H9 (cell line): ENCODE measurements around the gene URI1. TPM values are rescaled to one million over a fixed set of nuclear protein-coding genes. Genes with fewer than 3 reads are reported as not detected.

Experiments used
- DNase-seq: peaks from one replicate; pipeline ENCODE4 v3.0.0-alpha.2; 2017
- H2AFZ ChIP-seq: one replicate; pipeline ENCODE4 v1.6.1; 2013; ENCODE audit warnings: mild to moderate bottlenecking, low read length, control low read depth, moderate library complexity
- H2AK5ac ChIP-seq: 2 replicates; pipeline ENCODE4 v1.6.1; 2013; ENCODE audit warnings: low read length, control low read depth, mixed read lengths; ENCODE audit not compliant: insufficient read length
- H2BK120ac ChIP-seq: one replicate; pipeline ENCODE4 v1.6.1; 2013; ENCODE audit warnings: low read depth, mild to moderate bottlenecking, low read length, control low read depth, inconsistent platforms; ENCODE audit not compliant: poor library complexity, severe bottlenecking
- H2BK12ac ChIP-seq: 2 replicates; pipeline ENCODE4 v1.6.1; 2013; ENCODE audit warnings: low read length, control low read depth, mixed read lengths, low read depth; ENCODE audit not compliant: insufficient read length
- H2BK15ac ChIP-seq: 2 replicates; pipeline ENCODE4 v1.6.1; 2013; ENCODE audit warnings: low read depth, low read length, control low read depth
- H2BK20ac ChIP-seq: one replicate; pipeline ENCODE4 v1.6.1; 2013; ENCODE audit warnings: low read depth, mild to moderate bottlenecking, low read length, control low read depth, inconsistent platforms; ENCODE audit not compliant: poor library complexity, severe bottlenecking
- H2BK5ac ChIP-seq: 2 replicates; pipeline ENCODE4 v1.6.1; 2013; ENCODE audit warnings: low read length, control low read depth, mixed read lengths; ENCODE audit not compliant: insufficient read length
- H3K14ac ChIP-seq: 2 replicates; pipeline ENCODE4 v1.6.1; 2013; ENCODE audit warnings: low read length, control low read depth; ENCODE audit not compliant: insufficient read depth
- H3K18ac ChIP-seq: 2 replicates; pipeline ENCODE4 v1.6.1; 2013; ENCODE audit warnings: low read depth, mild to moderate bottlenecking, mixed read lengths, low read length, control low read depth; ENCODE audit not compliant: insufficient read length
- H3K23ac ChIP-seq: 2 replicates; pipeline ENCODE4 v1.6.1; 2013; ENCODE audit warnings: low read length, control low read depth, mixed read lengths, low read depth; ENCODE audit not compliant: insufficient read length
- H3K23me2 ChIP-seq: 2 replicates; pipeline ENCODE4 v1.6.1; 2013; ENCODE audit warnings: low read depth, mild to moderate bottlenecking, mixed read lengths, low read length, control low read depth; ENCODE audit not compliant: insufficient read length, poor library complexity, severe bottlenecking
- H3K27ac ChIP-seq: 2 replicates; pipeline ENCODE4 v1.5.1; 2013; ENCODE audit warnings: low read length, control low read depth, mixed read lengths, low read depth; ENCODE audit not compliant: insufficient read length
- H3K27me3 ChIP-seq: 2 replicates; pipeline ENCODE4 v1.6.1; 2013; ENCODE audit warnings: low read length, control low read depth, inconsistent platforms; ENCODE audit not compliant: insufficient read depth
- H3K4ac ChIP-seq: 2 replicates; pipeline ENCODE4 v1.6.1; 2013; ENCODE audit warnings: low read depth, mild to moderate bottlenecking, control low read depth, inconsistent platforms, low read length, moderate library complexity
- H3K4me1 ChIP-seq: 2 replicates; pipeline ENCODE4 v1.6.1; 2013; ENCODE audit warnings: low read length, control low read depth, inconsistent platforms; ENCODE audit not compliant: insufficient read depth
- H3K4me2 ChIP-seq: 2 replicates; pipeline ENCODE4 v1.6.1; 2013; ENCODE audit warnings: low read length, control low read depth, mixed read lengths; ENCODE audit not compliant: insufficient read length, insufficient read depth
- H3K56ac ChIP-seq: 2 replicates; pipeline ENCODE4 v1.6.1; 2013; ENCODE audit warnings: low read depth, mild to moderate bottlenecking, mixed read lengths, low read length, control low read depth; ENCODE audit not compliant: insufficient read length
- H3K79me1 ChIP-seq: 2 replicates; pipeline ENCODE4 v1.6.1; 2013; ENCODE audit warnings: low read depth, mild to moderate bottlenecking, moderate library complexity, low read length, control low read depth, inconsistent platforms; ENCODE audit not compliant: insufficient read depth, poor library complexity, severe bottlenecking
- H3K79me2 ChIP-seq: 2 replicates; pipeline ENCODE4 v1.6.1; 2013; ENCODE audit warnings: low read length, control low read depth, inconsistent platforms; ENCODE audit not compliant: insufficient read depth
- H3K9ac ChIP-seq: 2 replicates; pipeline ENCODE4 v1.6.1; 2013; ENCODE audit warnings: low read length, control low read depth, mixed read lengths; ENCODE audit not compliant: insufficient read length; ENCODE audit errors: extremely low read depth
- H3K9me3 ChIP-seq: one replicate; pipeline ENCODE4 v1.6.1; 2013; ENCODE audit warnings: low read depth, low read length, inconsistent platforms; ENCODE audit not compliant: control insufficient read depth
- H3T11ph ChIP-seq: one replicate; pipeline ENCODE4 v1.6.1; 2013; ENCODE audit warnings: mild to moderate bottlenecking, low read length, control low read depth, inconsistent platforms
- H4K20me1 ChIP-seq: one replicate; pipeline ENCODE4 v1.6.1; 2013; ENCODE audit not compliant: control insufficient read depth, insufficient read length, insufficient read depth
- H4K5ac ChIP-seq: 2 replicates; pipeline ENCODE4 v1.6.1; 2013; ENCODE audit warnings: low read depth, mild to moderate bottlenecking, mixed read lengths, low read length, control low read depth; ENCODE audit not compliant: insufficient read length
- H4K8ac ChIP-seq: replicated peaks from 2 replicates; pipeline ENCODE4 v1.6.1; 2013; ENCODE audit warnings: low read length, control low read depth, mixed read lengths, low read depth; ENCODE audit not compliant: insufficient read length
- H4K91ac ChIP-seq: 2 replicates; pipeline ENCODE4 v1.6.1; 2013; ENCODE audit warnings: low read depth, mild to moderate bottlenecking, moderate library complexity, mixed read lengths, low read length, control low read depth; ENCODE audit not compliant: insufficient read length
- H3K27ac Mint-ChIP-seq, 3 experiments: 2 replicates in 2 of 3; 3 replicates in 1 of 3; pipeline ENCODE4 v1.8.0; 2020 to 2021; ENCODE audit warnings: mixed read lengths in 3 of 3, mild to moderate bottlenecking in 1 of 3, moderate library complexity in 1 of 3
- H3K27me3 Mint-ChIP-seq: 2 replicates; pipeline ENCODE4 v1.8.0; 2021; ENCODE audit warnings: low read depth, mild to moderate bottlenecking, moderate library complexity, mixed read lengths
- H3K36me3 Mint-ChIP-seq, 3 experiments: 2 replicates in 2 of 3; 3 replicates in 1 of 3; pipeline ENCODE4 v1.8.0; 2020 to 2021; ENCODE audit warnings: low read depth in 3 of 3, mixed read lengths in 3 of 3; ENCODE audit not compliant: insufficient read depth in 1 of 3
- H3K4me1 Mint-ChIP-seq, 2 experiments: 2 replicates each; pipeline ENCODE4 v1.8.0; 2020; ENCODE audit warnings: mixed read lengths in 2 of 2
- H3K4me3 Mint-ChIP-seq, 2 experiments: 2 replicates in 1 of 2; 3 replicates in 1 of 2; pipeline ENCODE4 v1.8.0; 2020 to 2021; ENCODE audit warnings: mild to moderate bottlenecking in 2 of 2, mixed read lengths in 2 of 2, moderate library complexity in 1 of 2
- H3K9me3 Mint-ChIP-seq, 2 experiments: 2 replicates in 1 of 2; 3 replicates in 1 of 2; pipeline ENCODE4 v1.8.0; 2020; ENCODE audit warnings: mild to moderate bottlenecking in 2 of 2, mixed read lengths in 2 of 2, moderate library complexity in 1 of 2
- WGBS: extraction: QIAGEN DNeasy Blood & Tissue Kit; methylation state at CpG from one replicate; pipeline ENCODE4 v1.1.7; 2013; ENCODE audit warnings: missing lambda C conversion rate, low lambda C conversion rate, mixed read lengths; ENCODE audit not compliant: insufficient read length; ENCODE audit errors: extremely low coverage; 5-methylcytosine and 5-hydroxymethylcytosine counted together
- total RNA-seq: library from RNA; stranded (reverse); gene quantifications from 2 replicates; pipeline ENCODE4 v1.2.1, GENCODE V29; 2021
- TF ChIP-seq, protein P1 (sequence below): fragments of 200-600 bp; sonication (generic); conservative IDR thresholded peaks from 3 replicates; pipeline ENCODE4 v1.8.0; 2021; ENCODE audit warnings: antibody characterized with exemption, mild to moderate bottlenecking

The URI1 gene
- total RNA-seq, 1 experiment from 2014 or later: 54.3 TPM

DNA sequence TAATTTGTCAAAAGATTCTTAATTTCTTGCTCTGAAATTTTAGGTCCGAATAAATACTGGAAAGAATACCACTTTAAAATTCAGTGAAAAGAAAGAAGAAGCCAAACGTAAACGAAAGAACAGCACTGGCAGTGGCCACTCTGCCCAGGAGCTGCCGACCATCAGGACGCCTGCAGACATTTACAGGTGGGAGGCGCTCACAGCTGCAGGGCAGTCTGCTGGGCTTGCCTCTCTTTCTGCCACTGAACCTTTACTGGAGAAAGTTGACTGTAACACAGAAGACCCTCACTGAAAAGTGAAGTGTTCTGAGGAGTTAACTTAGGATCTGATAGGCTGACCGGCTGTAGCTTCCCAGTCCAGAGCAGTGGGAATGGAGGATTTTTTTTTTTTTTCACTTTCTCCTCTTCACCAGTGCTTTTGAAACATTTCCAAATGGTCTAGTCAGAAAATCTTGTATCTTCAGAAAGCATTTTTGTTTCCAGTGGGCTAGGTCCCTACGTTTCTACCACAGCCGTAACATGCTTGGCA lies 69.1 kb downstream of the URI1 start:
- DNase-seq: peak; percentile 59
- no peaks in the 10 kb centered on the region for H3K9me3 Mint-ChIP-seq
- Histone ChIP-seq H3K79me1 (peaks cover 3% of the 10 kb centered on the region), H3K56ac (no peak overlapping the region), H4K20me1 (no peaks in the 10 kb centered on the region), H3K23me2 (no peaks in the 10 kb centered on the region), H3K18ac (no peak overlapping the region), H2BK120ac (no peak overlapping the region), H4K91ac (no peak overlapping the region), H3K9ac (no peak overlapping the region), H3K14ac (no peak overlapping the region), H3K27me3 (no peaks in the 10 kb centered on the region), H2BK5ac (no peak overlapping the region), H3K4ac (no peak overlapping the region), H4K8ac (no peak overlapping the region), H3K27ac (no peak overlapping the region), H3K4me1 (no peaks in the 10 kb centered on the region), H3K9me3 (no peaks in the 10 kb centered on the region), H4K5ac (no peak overlapping the region), H3K4me2 (no peak overlapping the region), H2BK15ac (no peak overlapping the region), H2AFZ (no peak overlapping the region), H3K79me2 (no peaks in the 10 kb centered on the region), H2AK5ac (no peak overlapping the region), H3T11ph (no peak overlapping the region), H3K23ac (no peak overlapping the region), H2BK12ac (no peak overlapping the region), H2BK20ac (no peak overlapping the region)
- H3K4me3 Mint-ChIP-seq: no peak overlapping the region
- H3K27me3 Mint-ChIP-seq: no peaks in the 10 kb centered on the region
- peaks cover 13 to 32% (median 21%) of the 10 kb centered on the region in 3 experiments; a peak in 6 of 7 replicates for H3K36me3 Mint-ChIP-seq
- TF ChIP-seq, protein P1, sequence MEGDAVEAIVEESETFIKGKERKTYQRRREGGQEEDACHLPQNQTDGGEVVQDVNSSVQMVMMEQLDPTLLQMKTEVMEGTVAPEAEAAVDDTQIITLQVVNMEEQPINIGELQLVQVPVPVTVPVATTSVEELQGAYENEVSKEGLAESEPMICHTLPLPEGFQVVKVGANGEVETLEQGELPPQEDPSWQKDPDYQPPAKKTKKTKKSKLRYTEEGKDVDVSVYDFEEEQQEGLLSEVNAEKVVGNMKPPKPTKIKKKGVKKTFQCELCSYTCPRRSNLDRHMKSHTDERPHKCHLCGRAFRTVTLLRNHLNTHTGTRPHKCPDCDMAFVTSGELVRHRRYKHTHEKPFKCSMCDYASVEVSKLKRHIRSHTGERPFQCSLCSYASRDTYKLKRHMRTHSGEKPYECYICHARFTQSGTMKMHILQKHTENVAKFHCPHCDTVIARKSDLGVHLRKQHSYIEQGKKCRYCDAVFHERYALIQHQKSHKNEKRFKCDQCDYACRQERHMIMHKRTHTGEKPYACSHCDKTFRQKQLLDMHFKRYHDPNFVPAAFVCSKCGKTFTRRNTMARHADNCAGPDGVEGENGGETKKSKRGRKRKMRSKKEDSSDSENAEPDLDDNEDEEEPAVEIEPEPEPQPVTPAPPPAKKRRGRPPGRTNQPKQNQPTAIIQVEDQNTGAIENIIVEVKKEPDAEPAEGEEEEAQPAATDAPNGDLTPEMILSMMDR: peak; percentile 32; the same call in 2 of the 3 replicates
- H3K4me1 Mint-ChIP-seq: peaks cover 20 to 23% of the 10 kb centered on the region in 2 experiments
- peak overlapping the region in 1 of 3 experiments; percentile 52; a peak in 2 of 7 replicates for H3K27ac Mint-ChIP-seq
- no CpG with 5 or more reads among the region's 9 CpGs for WGBS
